ENCODE measurements around the gene CATSPERD. TPM values are rescaled to one million over a fixed set of nuclear protein-coding genes. Genes with fewer than 3 reads are reported as not detected.
"Not testable (repeated sequence)": the region's sequence is repeated elsewhere in the genome, so short reads cannot be mapped to it uniquely, and the experiment has no call there.

The CATSPERD gene
- total RNA-seq, 4 donors from 2014 or later: not detected

- no peaks in the 10 kb centered on the region for H3K9me3 ChIP-seq
- DNase-seq (ENCODE audit: low spot score in 2 of 2): no peak
- TF ChIP-seq EP300 (IDR thresholded peaks at IDR 0.05): no peak
- TF ChIP-seq, protein P1, sequence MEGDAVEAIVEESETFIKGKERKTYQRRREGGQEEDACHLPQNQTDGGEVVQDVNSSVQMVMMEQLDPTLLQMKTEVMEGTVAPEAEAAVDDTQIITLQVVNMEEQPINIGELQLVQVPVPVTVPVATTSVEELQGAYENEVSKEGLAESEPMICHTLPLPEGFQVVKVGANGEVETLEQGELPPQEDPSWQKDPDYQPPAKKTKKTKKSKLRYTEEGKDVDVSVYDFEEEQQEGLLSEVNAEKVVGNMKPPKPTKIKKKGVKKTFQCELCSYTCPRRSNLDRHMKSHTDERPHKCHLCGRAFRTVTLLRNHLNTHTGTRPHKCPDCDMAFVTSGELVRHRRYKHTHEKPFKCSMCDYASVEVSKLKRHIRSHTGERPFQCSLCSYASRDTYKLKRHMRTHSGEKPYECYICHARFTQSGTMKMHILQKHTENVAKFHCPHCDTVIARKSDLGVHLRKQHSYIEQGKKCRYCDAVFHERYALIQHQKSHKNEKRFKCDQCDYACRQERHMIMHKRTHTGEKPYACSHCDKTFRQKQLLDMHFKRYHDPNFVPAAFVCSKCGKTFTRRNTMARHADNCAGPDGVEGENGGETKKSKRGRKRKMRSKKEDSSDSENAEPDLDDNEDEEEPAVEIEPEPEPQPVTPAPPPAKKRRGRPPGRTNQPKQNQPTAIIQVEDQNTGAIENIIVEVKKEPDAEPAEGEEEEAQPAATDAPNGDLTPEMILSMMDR (IDR thresholded peaks at IDR 0.05): no peak
- TF ChIP-seq POLR2A (IDR thresholded peaks at IDR 0.05): no peak
- no peaks in the 10 kb centered on the region for H3K27me3 ChIP-seq
- H3K4me1 ChIP-seq: peaks cover 0 to 13% (median 1%) of the 10 kb centered on the region in 4 donors
- H3K27ac ChIP-seq: no peak overlapping the region
- no peak overlapping the region for H3K4me3 ChIP-seq
- peaks cover 3 to 100% (median 45%) of the 10 kb centered on the region in 3 donors for H3K36me3 ChIP-seq
- WGBS, 2 donors: 76% methylated on average over 23 to 24 of the region's 25 CpGs
These were observed 23.2 kb upstream of the CATSPERD start for GRCh38 chr19:5697022-5697889.

GRCh38 chr19:5697890-5698634 lies 22.4 kb upstream of the CATSPERD start:
- Histone ChIP-seq H3K27me3 (no peaks in the 10 kb centered on the region), H3K4me1 (peaks cover 0 to 6% (median 0%) of the 10 kb centered on the region in 4 donors), H3K36me3 (peaks cover 3 to 94% (median 45%) of the 10 kb centered on the region in 3 donors), H3K4me3 (no peak overlapping the region), H3K27ac (no peak overlapping the region), H3K9me3 (no peaks in the 10 kb centered on the region)
- TF ChIP-seq, protein P1 (IDR thresholded peaks at IDR 0.05): no peak
- TF ChIP-seq EP300 (IDR thresholded peaks at IDR 0.05): no peak
- WGBS, 2 donors: 68 to 79% methylated on average over 22 to 29 of the region's 30 CpGs
- no peak for DNase-seq (ENCODE audit: low spot score in 2 of 2)

- no peak overlapping the region for H3K4me3 ChIP-seq
- no peaks in the 10 kb centered on the region for H3K9me3 ChIP-seq
- H3K27ac ChIP-seq: no peak overlapping the region
- no peak for DNase-seq (ENCODE audit: low spot score in 2 of 2)
- no peaks in the 10 kb centered on the region for H3K4me1 ChIP-seq
- H3K36me3 ChIP-seq: peaks cover 2 to 94% (median 44%) of the 10 kb centered on the region in 3 donors
- TF ChIP-seq, protein P1 (IDR thresholded peaks at IDR 0.05): no peak
- TF ChIP-seq EP300 (IDR thresholded peaks at IDR 0.05) (no peak), POLR2A (IDR thresholded peaks at IDR 0.05) (no peak)
- no peaks in the 10 kb centered on the region for H3K27me3 ChIP-seq
- WGBS, 2 donors: 88 to 91% methylated on average over 32 to 38 of the region's 38 CpGs
These were observed 21.6 kb upstream of the CATSPERD start for GRCh38 chr19:5698635-5699422.

GRCh38 chr19:5700455-5701092 lies 19.9 kb upstream of the CATSPERD start:
- H3K9me3 ChIP-seq: no peaks in the 10 kb centered on the region
- 95 to 97% methylated on average over 21 to 22 of the region's 22 CpGs for WGBS, 2 donors
- TF ChIP-seq, protein P1 (IDR thresholded peaks at IDR 0.05): no peak
- no peak for TF ChIP-seq EP300 (IDR thresholded peaks at IDR 0.05)
- no peak for TF ChIP-seq POLR2A (IDR thresholded peaks at IDR 0.05)
- H3K36me3 ChIP-seq: peaks cover 0 to 94% (median 30%) of the 10 kb centered on the region in 3 donors
- H3K27me3 ChIP-seq: no peaks in the 10 kb centered on the region
- no peak overlapping the region for H3K27ac ChIP-seq
- no peak overlapping the region for H3K4me3 ChIP-seq
- no peaks in the 10 kb centered on the region for H3K4me1 ChIP-seq
- DNase-seq (ENCODE audit: low spot score in 2 of 2): no peak

DNA sequence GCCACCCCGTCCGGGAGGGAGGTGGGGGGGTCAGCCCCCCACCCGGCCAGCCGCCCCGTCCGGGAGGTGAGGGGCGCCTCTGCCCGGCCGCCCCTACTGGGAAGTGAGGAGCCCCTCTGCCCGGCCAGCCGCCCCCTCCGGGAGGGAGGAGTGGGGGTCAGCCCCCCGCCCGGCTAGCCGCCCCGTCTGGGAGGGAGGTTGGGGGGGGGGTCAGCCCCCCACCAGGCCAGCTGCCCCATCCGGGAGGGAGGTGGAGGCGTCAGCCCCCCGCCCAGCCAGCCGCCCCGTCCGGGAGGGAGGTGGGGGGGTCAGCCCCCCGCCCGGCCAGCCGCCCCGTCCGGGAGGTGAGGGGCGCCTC lies 18.4 kb upstream of the CATSPERD start:
- H3K36me3 ChIP-seq: peaks cover 0 to 94% (median 28%) of the 10 kb centered on the region in 3 donors

More for the DNA sequence above, 18.4 kb upstream of the CATSPERD start:
- not testable (repeated sequence) for H3K4me3 ChIP-seq; DNase-seq (ENCODE audit: low spot score in 2 of 2); H3K4me1 ChIP-seq; H3K27ac ChIP-seq; H3K9me3 ChIP-seq; H3K27me3 ChIP-seq
- WGBS, 2 donors: no CpG with 5 or more reads among the region's 28 CpGs
